HL-60 (cell line): ENCODE results near the gene ZNF70.

Source experiments
- CTCF ChIP-seq: IDR thresholded peaks from one replicate; pipeline ENCODE4 v1.5.1; 2011; ENCODE audit warnings: low read length, control low read depth, inconsistent platforms; ENCODE audit not compliant: insufficient read depth
- GABPA ChIP-seq: IDR thresholded peaks from 2 replicates; pipeline ENCODE4 v1.6.1; 2012; ENCODE audit warnings: low read depth
- POLR2AphosphoS5 ChIP-seq: IDR thresholded peaks from 2 replicates; pipeline ENCODE4 v1.6.1; 2012; ENCODE audit warnings: low read depth
- REST ChIP-seq: IDR thresholded peaks from 2 replicates; pipeline ENCODE4 v1.6.1; 2012; ENCODE audit warnings: low read depth; ENCODE audit not compliant: insufficient replicate concordance
- SPI1 ChIP-seq: IDR thresholded peaks from 2 replicates; pipeline ENCODE4 v1.6.1; 2012; ENCODE audit warnings: low read depth, mild to moderate bottlenecking, borderline replicate concordance

- no peak for TF ChIP-seq REST
- TF ChIP-seq CTCF = no peak
- no peak for TF ChIP-seq GABPA
- no peak for TF ChIP-seq POLR2AphosphoS5
- TF ChIP-seq SPI1 = no peak
Measured at GRCh38 chr22:23778577-23778900, 27.6 kb upstream of the ZNF70 start.
